ENCODE results near the gene TMEM147.

Gene TMEM147

DNA sequence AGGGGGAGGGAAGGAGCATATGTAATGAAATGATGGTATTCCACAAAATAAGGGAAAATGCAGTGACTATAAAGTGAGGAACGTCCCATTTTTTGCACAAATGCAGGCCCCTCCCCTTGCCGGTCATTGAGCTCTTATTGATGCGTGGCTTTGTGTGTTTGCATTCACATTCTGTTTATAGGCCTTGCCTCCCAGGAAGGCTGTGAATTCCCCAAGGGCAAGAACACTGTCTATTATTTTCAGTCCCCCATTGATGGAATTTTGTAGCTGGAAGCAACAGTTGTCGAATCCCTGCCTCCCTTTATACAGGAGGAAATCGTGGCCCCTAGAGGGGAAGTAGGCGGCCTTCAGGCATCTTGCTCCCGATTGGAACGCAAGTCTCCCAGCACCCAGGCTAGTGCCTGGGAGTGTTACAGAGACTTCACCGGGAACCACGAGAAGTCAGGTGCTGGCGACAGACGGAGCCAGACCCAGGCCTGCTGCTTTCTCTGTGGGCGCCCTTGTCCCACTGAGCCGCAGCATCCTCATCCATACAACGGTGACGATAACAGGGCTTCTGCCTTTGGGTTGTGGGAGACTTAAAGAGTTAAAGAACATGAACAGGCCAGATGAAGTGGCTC is 24.2 kb upstream of the TMEM147 start:
- no peak for DNase-seq

DNA sequence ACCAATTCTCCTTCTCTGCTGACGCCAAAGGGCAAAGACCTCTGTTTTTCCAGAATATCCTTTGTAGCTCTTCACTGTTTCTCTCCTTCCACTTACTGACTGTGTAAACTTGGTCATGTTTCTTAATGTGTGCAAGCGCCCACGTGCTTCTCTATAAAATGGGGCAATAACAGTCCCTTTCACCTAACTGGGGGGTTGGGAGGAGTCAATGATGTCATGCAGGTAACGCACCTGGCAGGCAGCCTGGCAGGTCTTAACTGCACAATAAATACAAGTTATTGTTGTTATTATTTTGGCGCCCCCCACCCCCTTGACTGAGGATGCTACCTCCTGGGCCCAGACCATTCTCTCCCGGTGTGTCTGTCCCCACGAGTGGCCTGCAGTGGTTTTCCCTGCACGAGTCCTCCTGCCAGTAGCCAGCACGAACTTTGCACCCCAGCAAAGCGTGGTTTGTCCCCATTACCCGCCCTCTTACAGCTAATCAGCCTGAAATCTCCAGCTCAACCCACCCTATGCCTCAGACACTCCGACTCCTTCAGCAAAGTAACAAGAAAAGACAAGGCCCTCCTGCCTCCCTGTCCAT is 22.6 kb upstream of the TMEM147 start:
- DNase-seq = no peak

DNA sequence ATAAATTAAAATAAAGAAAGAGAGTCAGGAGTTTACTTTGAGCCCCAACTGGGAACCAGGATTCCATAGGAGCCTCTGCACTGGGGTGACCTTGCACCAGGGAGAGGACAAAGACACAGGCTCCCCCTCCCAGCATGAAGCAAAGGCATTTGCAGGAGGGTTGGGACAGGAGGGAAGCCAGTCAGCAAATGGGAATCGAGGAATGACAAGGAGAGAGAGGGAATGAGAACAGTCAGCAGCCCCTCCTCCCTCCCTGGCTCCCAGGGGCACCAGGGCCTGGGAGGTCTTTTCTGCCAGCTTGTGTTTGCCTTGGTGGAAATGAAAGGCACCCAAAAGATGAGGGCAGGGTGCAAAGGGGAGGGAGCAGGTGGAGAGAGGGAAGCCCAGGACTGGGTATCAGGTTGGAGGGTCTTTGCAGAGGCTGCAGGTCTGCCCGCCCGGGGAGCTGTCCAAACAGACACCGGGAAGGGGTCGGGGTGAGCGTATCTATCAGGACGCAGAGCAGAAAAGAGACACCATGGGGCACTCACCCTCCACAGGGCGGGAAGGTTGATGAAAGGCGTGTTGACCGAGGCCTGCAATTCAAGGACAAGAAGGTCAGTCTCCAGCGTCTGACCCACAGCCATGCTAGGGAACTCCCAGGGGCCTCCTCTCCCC is 21.1 kb upstream of the TMEM147 start:
- DNase-seq = no peak

DNA sequence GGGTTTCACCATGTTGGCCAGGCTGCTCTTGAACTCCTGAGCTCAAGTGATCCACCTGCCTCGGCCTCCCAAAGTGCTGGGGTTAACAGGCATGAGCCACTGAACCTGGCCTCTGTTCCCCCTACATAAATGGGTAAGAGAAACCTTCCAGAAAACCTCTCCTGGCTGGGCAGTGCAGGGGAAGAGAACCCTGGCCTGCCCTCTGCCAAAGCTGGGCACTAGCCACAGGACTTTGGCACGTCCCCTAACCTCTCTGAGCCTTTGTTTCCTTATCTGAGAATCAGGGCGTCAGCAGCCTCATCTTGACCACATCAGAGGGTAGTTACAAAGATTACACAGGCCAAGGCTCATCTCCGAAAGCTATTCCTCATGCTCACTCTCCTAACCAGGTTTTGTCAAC is 19.6 kb upstream of the TMEM147 start:
- no peak for DNase-seq

DNA sequence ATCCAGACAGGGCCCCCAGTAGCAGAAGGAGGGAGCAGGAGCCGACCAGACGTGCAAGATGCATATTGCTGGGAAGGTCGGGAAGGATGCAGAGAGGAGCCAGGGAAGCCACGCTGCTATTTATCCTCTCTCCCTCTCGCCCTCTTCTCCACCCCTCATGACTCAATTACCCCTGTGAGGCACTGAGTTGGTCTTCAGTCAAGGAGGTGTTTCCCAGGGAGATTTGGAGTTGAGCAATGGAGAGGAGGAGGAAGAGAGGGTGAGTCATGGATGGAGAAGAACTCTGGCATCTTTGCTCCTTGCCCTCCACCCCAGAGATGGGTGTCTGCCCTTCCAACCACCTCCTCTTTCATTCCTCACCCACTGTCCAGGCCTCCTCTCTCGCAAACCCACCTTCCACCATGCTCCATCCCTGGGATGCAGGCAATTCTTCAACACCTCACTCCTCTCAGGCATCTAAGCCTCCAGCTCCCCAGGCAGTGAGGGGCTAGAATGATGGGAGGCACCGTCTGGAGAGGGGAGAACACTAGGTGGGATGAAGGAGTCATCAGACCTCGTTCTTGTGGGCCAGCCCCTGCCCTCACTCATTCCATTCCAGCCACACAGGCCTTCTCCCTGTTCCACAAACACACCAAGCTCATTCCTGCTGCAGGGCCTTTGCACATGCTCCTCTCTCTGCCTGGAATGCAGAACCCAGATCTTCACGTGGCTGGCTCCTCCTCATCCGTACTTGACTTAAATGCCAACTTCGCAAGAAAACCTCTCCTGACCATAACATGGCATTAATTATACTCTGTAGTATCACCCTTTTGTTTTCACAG is 17.0 kb upstream of the TMEM147 start, which contains the start of gene SBSN:
Gene SBSN (minus strand): TSS at position 94 of the 821 bp plus-strand sequence. CDS start 30 bp downstream, at position 64.
- DNase-seq = no peak

DNA sequence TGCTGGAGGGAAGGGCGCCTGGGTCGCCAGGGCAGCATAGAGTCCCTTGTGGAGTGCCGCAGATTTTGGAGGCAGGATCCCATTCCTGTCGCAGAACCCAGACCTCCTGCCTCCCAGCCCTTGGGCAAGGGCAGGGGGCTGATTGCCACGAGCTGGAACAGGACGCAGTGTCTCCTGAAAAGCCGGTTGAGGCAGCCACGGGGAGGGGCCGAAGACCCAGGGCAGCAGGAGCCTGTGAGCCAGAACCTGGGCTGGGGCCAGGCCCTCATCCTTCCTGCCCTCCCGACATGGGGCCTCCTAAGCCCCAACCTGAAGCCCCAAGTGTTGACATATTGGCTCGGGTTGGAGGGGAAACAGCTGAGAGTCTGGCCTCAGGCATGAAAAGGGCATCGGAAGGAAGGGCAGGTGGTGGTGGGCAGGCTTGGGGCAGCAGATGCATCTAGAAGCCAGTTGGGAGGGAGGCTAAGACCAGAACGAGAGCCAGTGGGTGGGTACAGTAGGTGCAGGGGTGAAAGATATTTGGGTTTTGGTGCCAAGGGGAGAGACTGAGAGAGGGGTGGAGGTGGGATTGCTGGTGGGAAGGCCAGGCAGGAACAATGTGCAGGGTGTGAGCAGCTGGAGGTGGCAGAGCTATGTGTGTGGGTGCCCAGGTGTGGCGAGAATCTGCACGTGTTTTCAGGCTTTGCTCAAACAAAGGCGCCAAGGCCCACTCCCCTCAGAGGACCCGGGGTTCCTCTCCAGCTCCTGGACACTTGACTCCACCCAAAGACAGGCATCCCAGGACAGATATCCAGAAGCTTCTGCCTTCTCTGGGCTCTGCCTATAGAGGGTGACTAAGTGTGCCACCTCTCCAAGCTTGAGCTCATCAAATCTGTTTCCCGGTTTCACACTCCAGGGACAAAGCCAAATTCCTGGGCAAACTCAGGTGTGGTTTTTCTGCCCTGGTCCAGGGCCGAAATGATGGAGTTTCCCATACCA is 15.9 kb upstream of the TMEM147 start:
- DNase-seq = no peak

DNA sequence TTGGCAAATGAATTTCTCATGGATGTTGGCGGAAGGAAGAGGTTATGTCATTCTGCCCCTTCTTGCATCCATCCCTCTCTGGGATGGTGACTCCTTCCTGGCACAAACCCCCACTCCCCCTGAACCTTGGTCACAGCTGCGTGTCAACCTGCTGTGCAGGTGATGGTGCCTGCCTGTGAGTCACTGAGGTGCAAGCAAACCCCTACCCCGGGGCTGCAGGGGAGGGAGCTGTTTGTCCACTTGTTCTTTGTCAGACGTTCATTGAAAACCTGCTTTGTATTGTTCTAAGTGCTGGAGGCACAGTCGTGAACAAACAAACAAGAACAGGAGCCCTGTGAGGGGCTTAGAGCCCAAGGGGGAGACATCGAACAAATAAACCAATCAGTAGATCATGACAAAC is 14.1 kb upstream of the TMEM147 start:
- DNase-seq = no peak

DNA sequence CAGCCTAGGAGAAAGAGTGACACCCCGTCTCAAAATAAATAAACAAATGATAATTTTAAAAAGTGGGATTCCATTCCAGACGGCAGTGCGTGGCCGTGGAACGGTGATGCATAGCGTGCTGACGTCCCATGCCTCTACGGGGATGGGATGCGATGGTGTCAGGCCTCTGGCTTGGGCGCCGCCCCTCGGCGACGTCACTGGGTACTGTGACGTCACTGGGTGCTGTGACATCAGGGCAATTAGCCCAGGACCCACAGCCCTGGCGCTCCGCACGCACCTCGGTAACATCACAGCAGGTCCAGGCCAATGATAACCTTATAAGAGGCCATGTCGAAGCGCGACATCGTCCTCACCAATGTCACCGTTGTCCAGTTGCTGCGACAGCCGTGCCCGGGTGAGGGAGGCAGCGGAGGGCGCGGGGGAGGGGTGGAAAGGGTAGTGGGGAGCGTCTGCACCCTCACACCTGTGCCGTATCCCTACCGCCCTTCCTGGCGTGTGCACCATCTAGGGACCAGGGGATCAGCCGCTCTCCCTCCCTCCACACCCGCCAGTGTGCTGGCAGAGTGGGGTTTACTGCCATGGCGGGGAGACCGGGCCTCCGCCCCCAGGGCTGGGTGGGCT is 12.1 kb upstream of the TMEM147 start, which contains the start of gene GAPDHS:
Gene GAPDHS (plus strand): TSS at position 256 of the 621 bp plus-strand sequence. CDS start 72 bp downstream, at position 328.
- DNase-seq = no peak

DNA sequence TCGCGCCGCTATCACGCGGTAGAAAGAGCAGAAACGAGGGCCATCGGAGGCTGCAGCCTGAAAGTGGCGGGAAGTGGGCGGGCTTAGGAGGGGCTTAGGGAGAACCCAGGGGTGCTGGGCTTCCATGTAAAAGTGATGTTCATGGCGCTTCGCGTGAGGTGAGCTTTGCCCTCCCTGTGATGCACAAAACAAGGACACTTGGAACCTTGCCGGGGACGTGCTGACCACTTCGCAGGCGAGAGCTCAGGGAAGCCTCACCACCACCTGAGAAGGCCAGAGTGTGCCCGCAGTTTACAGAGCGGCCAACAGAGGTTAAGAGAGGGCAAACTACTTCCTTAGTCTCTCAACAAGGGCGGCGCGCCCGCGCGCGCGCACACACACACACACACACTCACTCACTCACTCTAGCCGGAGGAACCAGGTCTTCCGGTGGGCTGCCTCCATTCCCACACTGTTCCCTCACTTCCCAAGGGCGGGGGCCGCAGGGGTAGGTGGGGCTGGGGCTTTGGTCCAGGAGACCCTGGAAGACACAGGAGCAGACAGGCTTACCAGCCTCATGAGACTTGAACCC is 11.5 kb upstream of the TMEM147 start:
- DNase-seq = peak; percentile 23

DNA sequence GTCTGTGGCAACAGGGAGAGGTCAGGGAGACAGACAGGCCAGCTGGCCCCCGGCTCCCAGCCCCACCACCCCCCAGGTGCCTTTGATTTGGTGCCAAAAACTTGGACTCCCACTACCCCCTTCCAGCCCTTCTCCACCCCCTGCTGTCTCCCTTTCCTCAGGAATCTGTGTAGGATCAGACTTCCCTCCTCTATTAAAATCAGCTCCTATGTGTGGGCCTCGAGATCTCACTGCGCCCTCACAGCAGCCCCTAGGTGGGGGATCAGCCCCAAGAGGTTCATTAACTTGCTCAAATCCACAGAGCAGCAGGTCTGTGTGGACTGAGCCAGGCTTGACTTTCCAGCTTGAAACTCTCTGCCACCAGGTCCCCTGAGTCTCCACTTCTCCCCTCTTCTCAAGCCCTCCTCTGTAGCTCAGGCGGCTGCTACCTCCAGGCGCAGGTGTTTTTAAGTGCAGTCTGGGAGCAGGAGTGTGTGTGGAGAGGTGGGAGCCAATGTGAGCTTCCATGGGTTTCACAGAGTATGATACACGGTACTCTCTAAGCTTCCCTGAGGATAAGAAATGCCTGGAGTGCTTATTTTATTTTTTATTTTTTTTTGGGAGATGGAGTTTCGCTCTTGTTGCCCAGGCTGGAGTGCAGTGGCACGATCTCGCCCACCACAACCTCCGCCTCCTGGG is 10.5 kb upstream of the TMEM147 start:
- DNase-seq = no peak

DNA sequence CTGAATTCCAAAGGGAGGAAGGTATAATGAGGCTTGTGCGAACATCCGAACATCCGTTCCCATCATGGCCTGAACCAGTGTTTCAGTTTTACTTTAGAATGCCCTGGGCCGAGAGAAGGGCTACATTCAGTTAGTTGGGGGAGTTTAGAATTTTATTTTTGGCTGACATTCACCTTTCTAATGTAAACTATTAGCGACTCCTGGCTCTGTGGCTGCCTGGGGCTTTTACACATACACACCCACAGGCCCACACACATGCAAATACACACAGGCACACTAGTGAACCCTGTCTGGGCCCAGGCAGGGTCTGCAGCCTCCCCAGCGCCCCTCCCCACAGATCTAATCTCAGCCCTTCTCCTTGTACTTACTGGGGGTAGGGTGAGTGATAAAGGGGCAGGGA is 6.1 kb upstream of the TMEM147 start:
- DNase-seq = no peak

DNA sequence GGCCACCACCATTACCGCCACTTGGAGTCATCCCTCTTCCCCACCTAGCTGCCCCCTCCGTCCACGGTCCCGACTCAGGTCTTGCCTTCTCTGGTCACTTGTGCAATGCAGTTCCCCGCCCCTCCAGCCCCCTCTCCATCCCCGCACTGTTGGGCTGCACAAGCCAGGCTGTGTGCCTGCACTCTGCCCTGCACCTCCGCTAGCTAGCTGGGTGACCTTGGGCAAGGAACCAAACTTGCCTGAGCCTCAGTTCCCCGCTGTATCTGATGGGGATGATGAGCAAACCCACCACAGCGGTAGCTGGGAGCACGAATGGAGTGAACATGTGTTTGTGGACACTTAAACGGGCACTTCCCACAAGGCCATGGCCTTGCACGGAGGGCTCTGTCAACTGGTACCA is 5.6 kb upstream of the TMEM147 start:
- DNase-seq = no peak

DNA sequence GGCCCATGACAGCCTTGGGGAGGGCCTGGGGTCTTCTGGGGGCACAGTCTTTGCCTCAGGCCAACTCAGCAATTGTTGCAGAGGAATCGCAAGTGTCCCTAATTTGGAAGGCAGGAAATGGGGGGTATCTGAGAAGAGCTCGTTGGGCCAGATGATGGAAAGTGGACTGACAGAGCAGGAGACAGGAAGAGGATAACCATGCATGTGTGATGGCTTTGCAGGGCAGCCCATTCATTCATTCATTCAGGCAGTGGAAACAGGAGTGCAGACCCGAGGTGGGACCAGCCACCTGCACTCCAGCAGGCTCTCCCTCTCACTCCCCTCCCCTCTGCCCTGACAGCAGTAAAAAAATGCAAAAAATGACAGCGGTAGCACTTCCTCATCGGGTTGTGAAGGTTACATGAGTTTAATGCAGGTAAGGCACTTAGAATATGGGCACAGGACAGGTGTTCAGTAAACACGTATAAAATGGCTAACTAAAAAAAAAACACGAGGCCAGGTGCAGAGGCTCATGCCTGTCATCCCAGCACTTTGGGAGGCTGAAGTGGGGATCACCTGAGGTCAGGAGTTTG is 5.0 kb upstream of the TMEM147 start:
- no peak for DNase-seq

DNA sequence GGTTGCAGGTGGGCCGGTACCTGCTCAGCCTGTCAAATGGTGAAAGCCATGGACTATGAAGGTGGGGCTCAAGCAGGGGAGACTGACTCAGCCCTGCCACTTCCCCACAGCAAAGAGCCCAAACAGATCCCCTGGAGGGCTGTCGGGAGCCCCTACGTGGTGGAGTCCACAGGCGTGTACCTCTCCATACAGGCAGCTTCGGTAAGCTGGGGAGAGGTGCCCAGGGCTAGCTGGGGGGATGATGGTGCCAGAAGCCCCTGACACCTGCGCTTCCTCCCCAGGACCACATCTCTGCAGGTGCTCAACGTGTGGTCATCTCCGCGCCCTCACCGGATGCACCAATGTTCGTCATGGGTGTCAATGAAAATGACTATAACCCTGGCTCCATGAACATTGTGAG is 3.2 kb upstream of the TMEM147 start:
- no peak for DNase-seq

DNA sequence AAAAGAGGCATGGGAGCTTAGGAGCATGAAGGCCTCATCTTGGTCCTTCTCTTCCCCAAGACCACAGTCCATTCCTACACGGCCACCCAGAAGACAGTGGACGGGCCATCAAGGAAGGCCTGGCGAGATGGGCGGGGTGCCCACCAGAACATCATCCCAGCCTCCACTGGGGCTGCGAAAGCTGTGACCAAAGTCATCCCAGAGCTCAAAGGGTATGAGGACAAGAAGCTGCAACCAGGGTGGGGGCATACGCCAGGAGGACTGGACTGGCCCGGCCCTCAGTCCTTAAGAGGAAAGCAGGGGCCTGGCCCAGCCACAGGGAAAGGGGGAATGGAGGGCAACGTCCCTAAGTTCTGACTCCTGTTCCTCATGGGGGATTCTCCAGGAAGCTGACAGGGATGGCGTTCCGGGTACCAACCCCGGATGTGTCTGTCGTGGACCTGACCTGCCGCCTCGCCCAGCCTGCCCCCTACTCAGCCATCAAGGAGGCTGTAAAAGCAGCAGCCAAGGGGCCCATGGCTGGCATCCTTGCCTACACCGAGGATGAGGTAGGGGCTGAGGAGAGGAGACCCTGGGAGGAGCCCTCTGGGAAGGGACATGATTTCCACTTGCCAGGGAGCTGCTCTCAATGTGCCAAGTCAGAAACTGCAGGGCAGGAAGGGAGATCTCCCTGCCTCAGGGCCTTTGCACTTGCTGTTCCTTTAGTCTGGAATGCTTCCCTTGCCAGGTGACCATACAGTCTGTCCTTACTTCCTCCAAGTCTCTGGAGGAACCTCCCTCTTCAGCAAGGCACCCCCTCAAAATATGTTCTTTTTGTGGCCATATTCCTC is 1.9 kb upstream of the TMEM147 start:
- DNase-seq = no peak

DNA sequence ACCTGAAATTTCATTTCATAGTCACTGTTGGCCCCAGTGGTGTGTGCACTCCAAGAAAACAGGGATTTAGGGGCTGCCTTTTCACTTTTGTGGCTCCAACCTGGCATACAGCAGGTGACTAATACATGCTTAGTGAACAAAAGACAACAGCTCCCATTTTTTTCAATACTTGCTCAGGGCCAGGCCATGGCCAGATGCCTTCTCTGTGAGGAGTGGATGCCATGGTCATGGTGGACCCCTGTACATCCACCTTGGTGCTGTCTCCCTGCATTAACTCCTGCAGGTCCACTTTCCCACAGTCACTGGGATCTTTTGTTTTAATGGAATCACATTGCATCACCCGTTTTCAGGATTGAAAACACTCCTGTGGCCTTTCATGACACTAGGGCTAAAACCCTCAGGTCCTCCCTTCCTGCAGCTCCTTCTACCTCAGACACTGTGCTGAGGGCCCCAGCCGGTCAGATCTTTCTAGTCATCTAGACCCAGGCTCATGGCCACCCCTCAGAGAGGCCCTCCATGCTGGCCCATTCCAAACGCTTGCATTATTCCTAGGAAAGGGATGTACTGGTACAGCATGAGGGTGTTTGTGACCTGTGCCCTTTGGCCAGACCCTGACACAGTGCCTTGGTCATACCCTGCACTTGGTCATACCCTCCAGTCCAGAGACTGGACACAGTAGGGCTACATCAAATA is 1.2 kb upstream of the TMEM147 start:
- no peak for DNase-seq

DNA sequence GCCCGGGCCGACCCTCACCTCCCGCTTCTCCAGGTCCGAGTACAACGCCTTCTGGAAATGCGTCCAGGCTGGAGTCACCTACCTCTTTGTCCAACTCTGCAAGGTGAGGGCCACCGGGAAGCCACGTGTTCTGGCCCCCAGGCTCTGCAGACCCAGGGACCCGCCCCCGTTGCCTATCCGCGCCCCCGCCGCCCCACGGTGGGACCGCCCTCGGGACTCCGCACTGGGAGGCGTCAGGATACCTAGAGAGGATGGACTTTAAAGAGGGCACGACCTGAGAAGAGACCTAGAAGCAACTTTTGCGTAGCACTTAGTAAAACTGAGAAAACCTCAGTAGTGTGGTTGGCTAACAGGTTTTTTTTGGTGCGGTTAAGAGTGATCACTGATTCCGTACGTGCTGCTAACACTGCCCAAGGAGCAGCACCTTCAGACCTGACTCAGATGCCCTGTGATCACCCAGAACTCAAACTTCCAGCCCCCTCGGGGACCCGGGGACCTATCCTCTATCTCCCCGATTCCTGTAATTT is 492 bp downstream of the TMEM147 start:
- DNase-seq = peak; percentile 45

DNA sequence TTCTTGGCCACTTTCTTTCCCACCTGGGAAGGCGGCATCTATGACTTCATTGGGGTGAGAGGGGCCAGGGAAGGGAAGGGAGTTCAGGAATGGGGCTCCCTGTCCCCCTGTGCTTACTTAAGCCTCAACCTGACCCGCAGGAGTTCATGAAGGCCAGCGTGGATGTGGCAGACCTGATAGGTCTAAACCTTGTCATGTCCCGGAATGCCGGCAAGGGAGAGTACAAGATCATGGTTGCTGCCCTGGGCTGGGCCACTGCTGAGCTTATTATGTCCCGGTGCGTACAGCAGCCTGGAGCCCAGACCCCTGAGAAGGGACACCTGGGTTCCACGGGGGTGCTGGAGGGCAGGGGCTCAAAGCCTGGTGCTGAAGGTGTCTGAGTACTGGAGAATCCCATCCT is 1.1 kb downstream of the TMEM147 start:
- DNase-seq = no peak

All from CD4-positive, alpha-beta T cell treated with Interleukin-4 for 4 hours (primary cell).